Ectodermal cell (in vitro differentiated cells): Measurements from ENCODE around the gene ANGPTL2.

Experiments used
- H3K27ac ChIP-seq: 2 replicates; pipeline ENCODE4 v1.7.0; 2013; ENCODE audit warnings: mild to moderate bottlenecking, low read depth, low read length; ENCODE audit not compliant: insufficient read depth, poor library complexity, severe bottlenecking
- H3K27me3 ChIP-seq: 2 replicates; pipeline ENCODE4 v1.7.0; 2013; ENCODE audit warnings: mild to moderate bottlenecking, low read length; ENCODE audit not compliant: insufficient read depth, control insufficient read depth, poor library complexity, severe bottlenecking
- H3K36me3 ChIP-seq: one replicate; pipeline ENCODE4 v1.7.0; 2013; ENCODE audit warnings: low read length; ENCODE audit not compliant: control insufficient read depth, insufficient read depth
- H3K4me1 ChIP-seq: one replicate; pipeline ENCODE4 v1.7.0; 2013; ENCODE audit warnings: low read length; ENCODE audit not compliant: control insufficient read depth, insufficient read depth
- H3K4me3 ChIP-seq: 2 replicates; pipeline ENCODE4 v1.7.0; 2013; ENCODE audit warnings: low read depth, low read length, control low read depth; ENCODE audit not compliant: insufficient read depth
- H3K9me3 ChIP-seq: 2 replicates; pipeline ENCODE4 v1.7.0; 2013; ENCODE audit warnings: mild to moderate bottlenecking, low read length, moderate library complexity; ENCODE audit not compliant: control insufficient read depth
- WGBS, 2 experiments: methylation state at CpG; one replicate each; pipeline ENCODE4 v1.1.7; 2013; ENCODE audit warnings: missing lambda C conversion rate in 2 of 2; 5-methylcytosine and 5-hydroxymethylcytosine counted together

Gene ANGPTL2

GRCh38 chr9:127051881-127052595, 70.4 kb downstream of the ANGPTL2 start:
- no peak overlapping the region for H3K4me3 ChIP-seq
- H3K36me3 ChIP-seq: no peaks in the 10 kb centered on the region
- H3K27me3 ChIP-seq: no peaks in the 10 kb centered on the region
- no peak overlapping the region for H3K27ac ChIP-seq
- no peaks in the 10 kb centered on the region for H3K9me3 ChIP-seq
- H3K4me1 ChIP-seq: no peaks in the 10 kb centered on the region
- WGBS, 2 experiments: 90 to 92% methylated on average over 8 of the region's 8 CpGs

- 89 to 91% methylated on average over 7 of the region's 7 CpGs for WGBS, 2 experiments
- no peak overlapping the region for H3K4me3 ChIP-seq
- H3K36me3 ChIP-seq: no peaks in the 10 kb centered on the region
- no peak overlapping the region for H3K27ac ChIP-seq
- H3K27me3 ChIP-seq: no peaks in the 10 kb centered on the region
- no peaks in the 10 kb centered on the region for H3K4me1 ChIP-seq
- H3K9me3 ChIP-seq: no peaks in the 10 kb centered on the region
These were observed 71.8 kb downstream of the ANGPTL2 start for GRCh38 chr9:127050591-127051001.

GRCh38 chr9:127050152-127050551, 72.3 kb downstream of the ANGPTL2 start:
- 93 to 99% methylated on average over 3 of the region's 3 CpGs for WGBS, 2 experiments
- Histone ChIP-seq H3K27ac (no peak overlapping the region), H3K4me1 (no peaks in the 10 kb centered on the region), H3K4me3 (no peak overlapping the region), H3K27me3 (no peaks in the 10 kb centered on the region), H3K9me3 (no peaks in the 10 kb centered on the region), H3K36me3 (no peaks in the 10 kb centered on the region)

- Histone ChIP-seq H3K4me3 (no peak overlapping the region), H3K9me3 (no peaks in the 10 kb centered on the region), H3K4me1 (no peaks in the 10 kb centered on the region), H3K27ac (no peak overlapping the region), H3K36me3 (no peaks in the 10 kb centered on the region), H3K27me3 (no peaks in the 10 kb centered on the region)
- 94 to 96% methylated on average over 8 of the region's 8 CpGs for WGBS, 2 experiments
These were observed 72.9 kb downstream of the ANGPTL2 start for GRCh38 chr9:127049581-127049980.

- Histone ChIP-seq H3K4me3 (no peak overlapping the region), H3K36me3 (no peaks in the 10 kb centered on the region), H3K27me3 (no peaks in the 10 kb centered on the region), H3K27ac (no peak overlapping the region), H3K4me1 (no peaks in the 10 kb centered on the region), H3K9me3 (no peaks in the 10 kb centered on the region)
- 94 to 95% methylated on average over 4 of the region's 4 CpGs for WGBS, 2 experiments
These were observed 73.4 kb downstream of the ANGPTL2 start for GRCh38 chr9:127049044-127049443.

GRCh38 chr9:127047971-127048370, 74.5 kb downstream of the ANGPTL2 start:
- no peaks in the 10 kb centered on the region for H3K4me1 ChIP-seq
- H3K4me3 ChIP-seq: no peak overlapping the region
- no peaks in the 10 kb centered on the region for H3K27me3 ChIP-seq
- H3K27ac ChIP-seq: no peak overlapping the region
- no peaks in the 10 kb centered on the region for H3K9me3 ChIP-seq
- no peaks in the 10 kb centered on the region for H3K36me3 ChIP-seq
- 93 to 94% methylated on average over 3 of the region's 3 CpGs for WGBS, 2 experiments

GRCh38 chr9:127045148-127045547, 77.3 kb downstream of the ANGPTL2 start:
- Histone ChIP-seq H3K9me3 (no peaks in the 10 kb centered on the region), H3K4me3 (no peak overlapping the region), H3K27ac (no peak overlapping the region), H3K36me3 (no peaks in the 10 kb centered on the region), H3K4me1 (no peaks in the 10 kb centered on the region), H3K27me3 (no peaks in the 10 kb centered on the region)
- 100% methylated on average over 1 of the region's 1 CpG; no CpG with 5 or more reads in 1 of the 2 experiments for WGBS, 2 experiments

GRCh38 chr9:127039492-127039891, 82.9 kb downstream of the ANGPTL2 start:
- Histone ChIP-seq H3K36me3 (no peaks in the 10 kb centered on the region), H3K4me1 (no peaks in the 10 kb centered on the region), H3K9me3 (no peaks in the 10 kb centered on the region), H3K27ac (no peak overlapping the region), H3K27me3 (no peaks in the 10 kb centered on the region), H3K4me3 (no peak overlapping the region)
- 87 to 90% methylated on average over 2 of the region's 2 CpGs for WGBS, 2 experiments

GRCh38 chr9:127038531-127038930, 83.9 kb downstream of the ANGPTL2 start:
- Histone ChIP-seq H3K9me3 (no peaks in the 10 kb centered on the region), H3K36me3 (no peaks in the 10 kb centered on the region), H3K4me1 (peaks cover 2% of the 10 kb centered on the region), H3K4me3 (no peak overlapping the region), H3K27ac (no peak overlapping the region), H3K27me3 (no peaks in the 10 kb centered on the region)
- WGBS, 2 experiments: 87 to 91% methylated on average over 5 of the region's 5 CpGs
